Testis (tissue), 5 donors: ENCODE data around the gene MZT2B. TPM values are rescaled to one million over a fixed set of nuclear protein-coding genes. Genes with fewer than 3 reads are reported as not detected.
"Not testable (repeated sequence)": the region's sequence is repeated elsewhere in the genome, so short reads cannot be mapped to it uniquely, and the experiment has no call there.

ENCODE experiments used
- DNase-seq: peaks from one replicate; pipeline ENCODE4 v3.0.0-alpha.2; 2019
- H3K27ac ChIP-seq, 2 donors: fragments of 200-600 bp; sonication (generic); one replicate each; pipeline ENCODE4 v1.5.1; 2019
- H3K27me3 ChIP-seq: fragments of 200-600 bp; sonication (generic); one replicate; pipeline ENCODE4 v1.5.1; 2019
- H3K36me3 ChIP-seq: fragments of 200-600 bp; sonication (generic); one replicate; pipeline ENCODE4 v1.5.1; 2017; ENCODE audit warnings: low read depth; ENCODE audit errors: missing control alignments
- H3K4me1 ChIP-seq: fragments of 200-600 bp; sonication (generic); one replicate; pipeline ENCODE4 v1.5.1; 2019
- H3K4me3 ChIP-seq, 2 donors: fragments of 200-600 bp; sonication (generic); one replicate each; pipeline ENCODE4 v1.5.1; 2017 to 2019
- H3K9me3 ChIP-seq: fragments of 200-600 bp; sonication (generic); one replicate; pipeline ENCODE4 v1.5.1; 2017
- POLR2A ChIP-seq: fragments of 450-650 bp; IDR thresholded peaks from one replicate; pipeline ENCODE4 v1.6.1; 2017; ENCODE audit warnings: antibody characterized with exemption, mild to moderate bottlenecking, moderate library complexity
- WGBS, 2 donors: methylation state at CpG; one replicate each; pipeline ENCODE4 v1.1.5; 2018; 5-methylcytosine and 5-hydroxymethylcytosine counted together
- intact Hi-C: fragments of 100-400 bp; cut with DNase I; formaldehyde crosslinking; loops from one replicate; pipeline ENCODE4 v1.15.1; 2023; ENCODE audit warnings: low total_unique reads
- long read RNA-seq, 2 donors: transcript quantifications; one replicate each; lab custom pipeline, GENCODE V29; 2026
- polyA plus RNA-seq: library from polyadenylated mRNA; stranded (reverse); fragments of 350-450 nt; fragmentation: Illumina TruSeq; extraction: RNeasy Lipid Tissue Mini Kit (QIAGEN cat#74804); gene quantifications from one replicate; pipeline ENCODE4 v1.2.3, GENCODE V29; 2014; ENCODE audit warnings: low read depth, low replicate concordance; ENCODE audit not compliant: insufficient read depth
- total RNA-seq, 2 donors: library from RNA; depleted of rRNA; stranded (reverse); fragments of >200 nt; gene quantifications; one replicate each; pipeline ENCODE4 v1.2.3, GENCODE V29; 2016
- TF ChIP-seq, protein P1 (sequence below), 3 experiments: fragments of 450-650 bp in 2 of 3; fragments of 200-600 bp in 1 of 3; sonication (generic) in 1 of 3; IDR thresholded peaks; one replicate each; pipeline ENCODE4 v1.5.1; 2016 to 2019; ENCODE audit warnings: antibody characterized with exemption in 3 of 3, mild to moderate bottlenecking in 2 of 3, moderate library complexity in 1 of 3

MZT2B gene, protein sequence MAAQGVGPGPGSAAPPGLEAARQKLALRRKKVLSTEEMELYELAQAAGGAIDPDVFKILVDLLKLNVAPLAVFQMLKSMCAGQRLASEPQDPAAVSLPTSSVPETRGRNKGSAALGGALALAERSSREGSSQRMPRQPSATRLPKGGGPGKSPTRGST
- total RNA-seq (100 to 1,000 TPM; 132 to 137 TPM), polyA plus RNA-seq (264 TPM)
- long read RNA-seq, donor 1, transcript MZT2B-204 (2 exons, 401 nt) = minor isoform, 16 of 239 reads
- long read RNA-seq, donor 1, transcript MZT2B-206 (2 exons, 480 nt) = minor isoform, 11 of 239 reads
- long read RNA-seq, donor 1, transcript MZT2B-203 (3 exons, 455 nt) = minor isoform, 8 of 239 reads
- long read RNA-seq, donor 1, transcript MZT2B-201 (3 exons, 933 nt) = major isoform, 188 of 239 reads
- long read RNA-seq, donor 1, partial matches to known transcripts = 8 of 239 reads
- long read RNA-seq, donor 1, other reads (novel, unspliced or antisense) = 0 of 239 reads
- long read RNA-seq, donor 2, transcript MZT2B-206 (2 exons, 480 nt) = minor isoform, 9 of 167 reads
- long read RNA-seq, donor 2, transcript MZT2B-204 (2 exons, 401 nt) = minor isoform, 8 of 167 reads
- long read RNA-seq, donor 2, transcript MZT2B-201 (3 exons, 933 nt) = major isoform, 142 of 167 reads
- long read RNA-seq, donor 2, partial matches to known transcripts = 0 of 167 reads
- long read RNA-seq, donor 2, other reads (novel, unspliced or antisense) = 0 of 167 reads

DNA sequence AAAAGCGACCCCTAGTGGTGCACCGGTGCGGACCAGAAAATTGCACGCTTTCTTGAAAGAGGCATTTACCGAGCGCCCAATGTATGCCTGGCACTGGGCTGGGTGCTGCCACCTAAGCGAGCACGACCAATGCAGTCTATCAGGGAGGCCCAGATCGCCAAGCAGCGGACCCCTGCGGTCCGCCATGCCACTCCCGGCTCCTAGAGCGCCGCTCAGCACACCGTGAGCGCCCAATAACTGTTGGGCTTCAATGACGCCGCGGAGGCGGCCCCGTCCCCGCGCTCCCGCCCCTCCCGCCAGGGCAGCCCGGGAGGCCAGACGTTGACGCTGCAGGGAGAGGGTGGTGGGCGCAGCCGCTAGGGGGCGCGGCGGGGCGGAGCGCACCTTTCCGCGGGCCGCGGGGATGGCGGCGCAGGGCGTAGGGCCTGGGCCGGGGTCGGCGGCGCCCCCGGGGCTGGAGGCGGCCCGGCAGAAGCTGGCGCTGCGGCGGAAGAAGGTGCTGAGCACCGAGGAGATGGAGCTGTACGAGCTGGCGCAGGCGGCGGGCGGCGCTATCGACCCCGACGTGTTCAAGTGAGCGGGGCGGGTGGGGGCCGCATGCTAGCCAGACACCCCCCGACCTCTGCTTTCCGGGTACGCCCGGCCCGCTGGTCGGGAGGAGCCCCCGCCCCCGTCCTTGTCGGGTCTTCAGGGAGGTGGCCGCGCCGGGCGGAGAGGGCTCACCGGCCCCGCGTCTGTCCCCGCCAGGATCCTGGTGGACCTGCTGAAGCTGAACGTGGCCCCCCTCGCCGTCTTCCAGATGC lies at the start of gene MZT2B:
MZT2B (plus strand) TSS at position 383 of the 803 bp plus-strand sequence; CDS start at position 404, 21 bp downstream.
- peak within 1 kb of the TSS; percentile 89 to 91 for H3K4me3 ChIP-seq
- TF ChIP-seq, protein P1, sequence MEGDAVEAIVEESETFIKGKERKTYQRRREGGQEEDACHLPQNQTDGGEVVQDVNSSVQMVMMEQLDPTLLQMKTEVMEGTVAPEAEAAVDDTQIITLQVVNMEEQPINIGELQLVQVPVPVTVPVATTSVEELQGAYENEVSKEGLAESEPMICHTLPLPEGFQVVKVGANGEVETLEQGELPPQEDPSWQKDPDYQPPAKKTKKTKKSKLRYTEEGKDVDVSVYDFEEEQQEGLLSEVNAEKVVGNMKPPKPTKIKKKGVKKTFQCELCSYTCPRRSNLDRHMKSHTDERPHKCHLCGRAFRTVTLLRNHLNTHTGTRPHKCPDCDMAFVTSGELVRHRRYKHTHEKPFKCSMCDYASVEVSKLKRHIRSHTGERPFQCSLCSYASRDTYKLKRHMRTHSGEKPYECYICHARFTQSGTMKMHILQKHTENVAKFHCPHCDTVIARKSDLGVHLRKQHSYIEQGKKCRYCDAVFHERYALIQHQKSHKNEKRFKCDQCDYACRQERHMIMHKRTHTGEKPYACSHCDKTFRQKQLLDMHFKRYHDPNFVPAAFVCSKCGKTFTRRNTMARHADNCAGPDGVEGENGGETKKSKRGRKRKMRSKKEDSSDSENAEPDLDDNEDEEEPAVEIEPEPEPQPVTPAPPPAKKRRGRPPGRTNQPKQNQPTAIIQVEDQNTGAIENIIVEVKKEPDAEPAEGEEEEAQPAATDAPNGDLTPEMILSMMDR (IDR thresholded peaks at IDR 0.05) = peak; percentile 88 to 93 (median 89)

DNA sequence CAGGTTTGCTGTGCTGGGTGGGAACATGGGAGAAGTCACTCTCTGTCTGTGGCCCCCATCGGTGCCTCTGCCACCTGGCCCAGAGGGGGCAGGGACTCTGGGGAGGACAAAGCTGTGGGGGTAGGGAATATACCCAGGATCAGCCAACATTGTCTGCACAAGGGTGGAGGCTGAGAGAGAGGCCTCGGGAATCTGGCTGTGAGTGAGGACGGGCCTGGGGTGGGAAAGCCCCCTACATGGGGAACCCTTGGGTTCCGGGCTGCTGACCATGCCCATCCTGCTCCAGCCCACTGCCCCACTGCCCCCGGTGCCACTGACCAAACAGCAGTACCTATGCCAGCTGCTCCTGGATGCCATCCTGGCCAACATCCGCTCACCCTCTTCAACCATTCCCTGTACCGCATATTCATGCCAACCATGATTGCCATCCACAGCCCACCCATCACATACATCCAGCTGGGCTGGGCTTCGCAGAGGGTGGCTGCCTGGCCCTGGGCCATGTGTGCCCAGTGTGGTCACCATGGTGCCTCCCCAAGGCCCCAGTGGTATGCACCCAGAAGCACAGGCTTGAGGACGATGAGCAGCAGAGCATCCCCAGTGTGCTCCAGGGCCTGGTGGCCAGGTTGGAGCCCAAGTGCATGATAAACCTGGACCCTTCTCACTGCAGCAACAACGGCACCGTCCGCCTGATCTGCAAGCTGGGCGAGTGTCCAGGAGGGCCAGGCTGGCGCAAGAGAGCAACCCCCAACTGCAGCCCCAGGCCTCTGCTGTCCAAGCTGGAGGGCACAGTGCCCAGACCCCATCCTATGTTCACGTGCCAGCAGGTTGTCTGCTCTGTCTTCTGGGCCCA lies 46.1 kb upstream of the MZT2B start:
- DNase-seq = no peak
- Histone ChIP-seq H3K9me3 (no peaks in the 10 kb centered on the region), H3K27ac (no peak overlapping the region), H3K27me3 (no peaks in the 10 kb centered on the region), H3K4me1 (no peaks in the 10 kb centered on the region), H3K4me3 (no peak overlapping the region), H3K36me3 (no peaks in the 10 kb centered on the region)
- TF ChIP-seq POLR2A = no peak
- TF ChIP-seq, protein P1 (IDR thresholded peaks at IDR 0.05) = no peak
- intact Hi-C loops = no loop called here
- 89 to 96% methylated on average over 7 to 15 of the region's 15 CpGs for WGBS, 2 donors

More for the DNA sequence above, at the start of gene MZT2B:
- H3K27ac ChIP-seq = peak within 1 kb of the TSS; percentile 78 to 87
- DNase-seq = peak; percentile 87
- peaks cover 23% of the 10 kb centered on the region for H3K4me1 ChIP-seq
- not testable (repeated sequence) for H3K36me3 ChIP-seq, H3K27me3 ChIP-seq, H3K9me3 ChIP-seq
- intact Hi-C loops = loop anchor here (5.0 kb wide), 1 partner anchor 155 kb away; no protein-coding TSS in a partner anchor
- WGBS, 2 donors = 0 to 1% methylated on average over 7 to 80 of the region's 86 CpGs

DNA sequence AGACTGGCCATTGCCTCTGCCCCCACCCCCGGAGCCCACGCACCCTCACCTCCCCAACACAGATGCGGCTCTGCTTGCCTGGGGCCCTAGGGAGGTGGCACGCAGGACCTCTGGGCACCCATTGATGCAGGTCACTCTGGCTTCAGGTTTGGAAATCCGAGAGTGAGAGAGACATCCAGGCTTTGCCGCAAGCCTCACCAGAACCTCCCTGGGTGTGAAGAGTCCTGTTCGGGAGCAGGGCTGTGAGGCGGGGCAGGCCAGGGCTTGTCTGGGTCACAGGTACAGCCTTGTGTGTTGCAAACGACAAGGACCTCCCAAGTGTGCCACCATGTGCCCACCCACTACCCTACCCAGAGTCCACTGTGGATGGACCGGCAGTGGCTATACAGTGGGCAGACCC lies 45.5 kb upstream of the MZT2B start:
- WGBS, 2 donors = 96% methylated on average over 9 of the region's 10 CpGs; no CpG with 5 or more reads in 1 of the 2 donors
- H3K9me3 ChIP-seq, DNase-seq, H3K27me3 ChIP-seq, H3K4me3 ChIP-seq, H3K27ac ChIP-seq, intact Hi-C loops, H3K36me3 ChIP-seq, H3K4me1 ChIP-seq: not testable (repeated sequence)

DNA sequence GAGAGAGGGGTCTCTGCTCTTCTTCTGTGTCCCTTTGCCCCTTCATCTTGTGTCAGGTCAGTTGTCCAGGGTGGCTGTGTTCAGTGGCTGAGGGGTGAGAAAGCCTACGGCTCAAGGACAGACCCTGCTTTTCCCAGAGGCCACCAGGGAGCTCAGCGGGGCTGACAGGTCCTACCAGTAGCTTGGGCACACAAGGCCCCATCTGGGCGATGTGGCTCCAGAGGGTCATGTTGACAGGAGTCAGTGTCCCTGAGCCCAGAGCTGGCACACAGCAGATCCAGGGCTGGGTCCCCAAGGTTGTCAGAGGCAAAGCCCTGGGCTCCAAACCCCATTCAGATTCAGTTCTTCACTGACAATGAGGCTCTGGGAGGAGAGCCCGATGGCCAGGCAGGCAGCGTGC lies 44.9 kb upstream of the MZT2B start:
- intact Hi-C loops, H3K4me1 ChIP-seq, H3K27ac ChIP-seq, H3K9me3 ChIP-seq, DNase-seq, H3K27me3 ChIP-seq, H3K4me3 ChIP-seq, H3K36me3 ChIP-seq: not testable (repeated sequence)
- 80% methylated on average over 5 of the region's 5 CpGs; no CpG with 5 or more reads in 1 of the 2 donors for WGBS, 2 donors

DNA sequence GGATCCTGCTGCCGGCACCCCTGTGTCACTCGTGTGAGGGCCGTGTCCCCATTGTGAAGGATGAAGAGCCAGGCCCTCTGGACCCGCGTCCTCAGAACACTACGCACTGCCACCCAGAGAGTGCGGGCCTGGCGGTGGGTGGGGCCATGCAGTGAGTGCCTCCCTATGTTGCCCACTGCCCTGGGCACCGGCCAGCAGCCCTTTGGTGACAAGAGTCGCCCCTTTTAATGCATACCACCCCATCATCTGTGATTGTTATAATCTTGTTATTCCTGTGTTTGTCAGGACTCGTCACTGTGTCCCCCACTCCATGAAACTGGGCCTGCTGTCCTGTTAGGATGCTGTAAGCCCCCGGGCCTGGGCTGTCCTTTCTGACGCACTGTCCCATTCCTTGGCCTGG lies 43.7 kb upstream of the MZT2B start:
- H3K9me3 ChIP-seq, H3K27me3 ChIP-seq, H3K4me1 ChIP-seq, intact Hi-C loops, H3K4me3 ChIP-seq, H3K36me3 ChIP-seq, H3K27ac ChIP-seq, DNase-seq: not testable (repeated sequence)
- WGBS, 2 donors = 90% methylated on average over 5 of the region's 13 CpGs; no CpG with 5 or more reads in 1 of the 2 donors

DNA sequence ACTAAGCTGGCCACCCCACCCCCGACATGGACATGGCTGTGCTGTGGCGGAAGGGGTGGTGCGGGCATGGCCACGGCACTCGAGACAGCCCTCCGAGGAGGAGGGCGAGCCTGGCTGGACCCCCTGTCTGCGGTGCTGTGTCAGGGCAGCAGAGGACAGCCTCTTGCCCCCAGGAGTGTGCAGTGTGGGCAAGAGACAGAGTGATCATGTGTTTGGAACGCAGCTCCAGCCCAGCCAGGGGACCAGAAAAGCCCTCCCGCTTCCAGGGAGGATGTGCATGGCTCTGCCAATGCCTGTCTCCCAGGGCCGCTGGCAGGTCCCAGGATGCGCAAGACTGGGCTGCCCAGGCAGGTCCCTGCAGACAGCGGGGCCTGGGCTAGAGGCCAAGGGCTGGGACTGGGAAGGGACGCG lies 43.2 kb upstream of the MZT2B start:
- H3K9me3 ChIP-seq, H3K27ac ChIP-seq, intact Hi-C loops, H3K4me1 ChIP-seq, H3K27me3 ChIP-seq, H3K4me3 ChIP-seq, H3K36me3 ChIP-seq, DNase-seq: not testable (repeated sequence)
- WGBS, 2 donors = 81 to 88% methylated on average over 8 to 14 of the region's 15 CpGs

DNA sequence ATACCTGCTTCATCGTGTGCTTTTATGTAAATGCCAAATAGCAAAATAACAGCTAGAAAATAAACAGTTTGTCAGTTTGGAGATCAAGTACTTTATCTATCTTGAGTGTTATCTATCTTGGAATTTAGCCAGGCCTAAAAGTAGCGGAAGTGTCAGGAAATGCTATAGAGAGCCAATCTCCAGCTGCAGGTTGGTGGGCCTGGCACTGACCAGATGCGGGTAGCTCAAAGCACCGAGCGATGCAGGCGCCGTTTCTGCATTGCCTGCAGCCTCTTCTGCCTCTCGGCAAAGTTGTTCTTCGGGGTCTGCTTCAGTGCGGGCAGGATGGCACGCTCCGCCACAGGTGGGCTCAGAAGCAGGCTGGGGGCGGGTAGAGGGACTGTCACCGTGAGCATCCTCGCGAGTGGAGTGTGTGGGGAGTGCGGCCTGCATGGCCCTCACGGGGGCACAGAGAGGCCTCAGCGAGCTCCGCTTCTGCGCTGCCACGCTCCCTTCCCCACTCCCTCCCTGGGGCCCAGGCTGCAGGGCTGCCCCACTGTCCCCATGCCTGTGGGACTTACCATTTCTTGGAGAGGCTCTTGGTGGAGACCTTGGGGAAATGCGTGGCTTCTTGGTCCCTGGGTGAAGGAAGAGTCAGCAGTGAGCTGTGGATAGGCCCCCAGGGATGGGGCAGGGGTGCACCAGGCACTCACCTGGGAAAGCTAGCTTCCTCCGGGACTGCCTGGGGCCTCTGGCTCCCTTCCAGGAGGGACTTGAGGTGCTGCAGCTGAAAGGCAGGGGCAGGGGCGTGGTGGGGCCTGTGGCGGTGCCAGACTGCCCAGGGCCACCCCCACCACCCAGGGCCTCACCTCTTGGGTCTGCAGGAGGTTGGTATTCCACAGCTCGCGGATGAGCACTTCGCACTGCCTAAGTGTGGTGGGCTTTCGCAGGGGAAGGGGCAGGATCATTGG lies 42.5 kb upstream of the MZT2B start:
- H3K4me3 ChIP-seq, H3K27ac ChIP-seq, H3K9me3 ChIP-seq, intact Hi-C loops, H3K36me3 ChIP-seq, DNase-seq, H3K4me1 ChIP-seq, H3K27me3 ChIP-seq: not testable (repeated sequence)
- 88 to 91% methylated on average over 21 to 27 of the region's 30 CpGs for WGBS, 2 donors

DNA sequence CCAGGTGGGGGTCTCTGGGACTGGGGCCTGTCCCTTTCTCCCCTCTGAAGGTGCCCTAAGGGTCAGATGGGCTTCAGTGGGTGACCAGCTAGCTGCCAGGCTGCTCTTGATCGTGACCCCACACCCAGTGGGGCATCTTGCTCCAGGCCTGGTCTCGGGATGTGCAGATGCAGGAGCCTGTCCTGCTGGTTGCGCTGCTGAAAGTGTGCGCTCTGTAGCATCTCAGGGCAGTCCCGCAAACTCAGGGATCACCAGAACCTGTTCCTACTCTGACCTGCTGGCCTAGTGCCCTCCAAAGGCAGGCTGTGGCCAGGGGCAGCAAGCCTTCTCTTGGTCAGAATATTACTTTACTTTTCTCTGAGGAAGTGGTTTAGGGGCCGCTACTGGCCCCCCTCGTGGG lies 41.5 kb upstream of the MZT2B start:
- DNase-seq = not testable (repeated sequence)

More for the DNA sequence above, 41.5 kb upstream of the MZT2B start:
- H3K27ac ChIP-seq, H3K9me3 ChIP-seq, intact Hi-C loops, H3K4me1 ChIP-seq, H3K27me3 ChIP-seq, H3K4me3 ChIP-seq, H3K36me3 ChIP-seq: not testable (repeated sequence)
- WGBS, 2 donors = no CpG with 5 or more reads among the region's 7 CpGs
